Inferior parietal cortex (tissue), 1 donor: ENCODE results near the gene FARS2.
"Not testable (repeated sequence)": the region's sequence is repeated elsewhere in the genome, so short reads cannot be mapped to it uniquely, and the experiment has no call there.

Experiments used
- DNase-seq: peaks from one replicate; pipeline ENCODE4 v3.0.0-alpha.2; 2016; ENCODE audit errors: extremely low spot score

Gene FARS2

GRCh38 chr6:5632348-5632935 is 371.1 kb downstream of the FARS2 start:
- no peak for DNase-seq

GRCh38 chr6:5634525-5634924 is 373.2 kb downstream of the FARS2 start:
- DNase-seq, result no peak

- DNase-seq, result no peak
Measured at GRCh38 chr6:5636210-5637030, 375.1 kb downstream of the FARS2 start.

- DNase-seq, result no peak
Measured at GRCh38 chr6:5637714-5638113, 376.4 kb downstream of the FARS2 start.

GRCh38 chr6:5638666-5639065 is 377.4 kb downstream of the FARS2 start:
- DNase-seq, result peak; percentile 46

- no peak for DNase-seq
Measured at GRCh38 chr6:5639193-5639592, 377.9 kb downstream of the FARS2 start.

GRCh38 chr6:5640614-5641013 is 379.3 kb downstream of the FARS2 start:
- no peak for DNase-seq

- DNase-seq, result no peak
Measured at GRCh38 chr6:5644523-5645185, 383.3 kb downstream of the FARS2 start.

GRCh38 chr6:5645328-5646290 is 384.3 kb downstream of the FARS2 start:
- DNase-seq, result peak; percentile 29

GRCh38 chr6:5652406-5653137 is 391.3 kb downstream of the FARS2 start:
- no peak for DNase-seq

- no peak for DNase-seq
Measured at GRCh38 chr6:5653801-5654200, 392.5 kb downstream of the FARS2 start.

- no peak for DNase-seq
Measured at GRCh38 chr6:5656226-5656625, 394.9 kb downstream of the FARS2 start.

- not testable (repeated sequence) for DNase-seq
Measured at GRCh38 chr6:5656695-5657094, 395.4 kb downstream of the FARS2 start.

- DNase-seq, result no peak
Measured at GRCh38 chr6:5657684-5658430, 396.5 kb downstream of the FARS2 start.

- DNase-seq, result no peak
Measured at GRCh38 chr6:5659467-5659866, 398.2 kb downstream of the FARS2 start.

- no peak for DNase-seq
Measured at GRCh38 chr6:5660772-5661171, 399.5 kb downstream of the FARS2 start.

- no peak for DNase-seq
Measured at GRCh38 chr6:5662797-5663196, 401.5 kb downstream of the FARS2 start.

- peak; percentile 28 for DNase-seq
Measured at GRCh38 chr6:5663259-5663658, 401.9 kb downstream of the FARS2 start.

- DNase-seq, result no peak
Measured at GRCh38 chr6:5663739-5664138, 402.4 kb downstream of the FARS2 start.

GRCh38 chr6:5664149-5664548 is 402.8 kb downstream of the FARS2 start:
- DNase-seq, result no peak
